GM21367 (cell line): ENCODE data around the gene RASD2.

Experiments used
- ATAC-seq: cut with Tn5 transposase; IDR thresholded peaks from one replicate; pipeline ENCODE4 v1.9.1; 2021; ENCODE audit not compliant: unreplicated experiment

The RASD2 gene

GRCh38 chr22:35539910-35540594 is 579 bp upstream of the RASD2 start:
- ATAC-seq, result no peak

DNA sequence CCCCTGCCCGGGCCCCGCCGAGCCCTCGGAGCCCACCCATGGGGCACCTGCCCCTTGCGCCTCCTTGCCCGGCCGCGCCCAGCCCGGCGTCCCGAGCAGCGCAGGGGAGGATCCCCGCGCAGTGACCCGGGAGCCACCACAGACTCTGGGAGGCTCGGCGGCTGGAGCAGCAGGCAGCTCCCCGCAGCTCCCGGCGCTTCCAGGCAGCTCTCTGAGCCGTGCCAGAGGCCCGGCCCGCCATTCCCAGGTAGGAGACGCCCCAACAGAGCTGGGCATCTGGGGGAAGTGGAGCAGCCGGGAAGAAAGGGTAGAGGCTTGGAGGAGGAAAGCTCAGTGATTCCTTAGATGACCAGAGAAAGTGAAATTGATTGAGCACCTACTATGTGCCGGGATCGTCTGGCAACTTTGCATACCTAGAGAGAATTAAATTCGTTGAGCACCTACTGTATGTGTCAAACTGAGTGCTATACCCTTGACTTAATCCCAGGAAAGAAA is 670 bp downstream of the RASD2 start:
- ATAC-seq, result no peak

DNA sequence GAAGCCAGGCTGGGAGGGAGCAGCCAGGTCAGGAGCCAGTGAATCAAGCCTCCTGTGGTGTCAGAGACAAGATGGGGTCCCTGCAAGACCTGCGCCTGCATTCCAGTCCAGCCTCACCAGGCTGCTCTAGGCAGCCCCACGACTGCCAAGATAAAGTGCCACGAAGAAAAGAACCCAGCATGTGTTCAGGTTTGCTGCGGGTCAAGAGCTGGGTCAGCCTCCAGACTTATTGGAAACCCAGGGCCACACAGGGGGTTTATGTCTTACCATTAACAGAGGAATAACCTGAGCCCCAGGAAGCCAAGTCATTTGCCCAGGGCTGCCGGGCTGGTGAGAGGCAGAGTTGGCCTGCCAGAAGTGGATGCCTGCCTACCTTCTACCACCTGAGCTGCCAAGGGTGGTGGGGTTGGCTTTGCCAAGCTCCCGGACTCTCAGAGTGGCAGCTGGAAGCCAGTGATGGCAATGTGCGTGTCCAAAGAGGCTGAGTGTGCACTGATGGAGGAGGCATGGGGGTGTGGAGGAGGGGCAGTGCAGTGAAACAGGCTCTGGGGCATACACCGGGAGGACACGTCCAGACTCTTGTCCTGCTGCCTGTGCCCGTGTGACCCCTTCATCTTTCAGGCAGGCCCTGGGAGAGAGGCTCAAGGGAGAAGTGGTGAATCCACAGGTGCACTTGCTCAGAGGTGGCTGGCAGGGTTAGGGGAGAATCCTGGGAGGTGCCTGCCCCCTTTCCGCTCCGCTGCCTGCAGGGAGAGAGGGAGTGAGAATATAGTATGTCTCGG is 1.7 kb downstream of the RASD2 start:
- ATAC-seq, result no peak

GRCh38 chr22:35542939-35543516 is 2.4 kb downstream of the RASD2 start:
- no peak for ATAC-seq

GRCh38 chr22:35543702-35544101 is 3.1 kb downstream of the RASD2 start:
- no peak for ATAC-seq

GRCh38 chr22:35544189-35544588 is 3.6 kb downstream of the RASD2 start:
- ATAC-seq, result no peak

- no peak for ATAC-seq
These were observed 4.2 kb downstream of the RASD2 start for GRCh38 chr22:35544827-35545226.

- ATAC-seq, result no peak
These were observed 6.3 kb downstream of the RASD2 start for GRCh38 chr22:35546886-35547285.

DNA sequence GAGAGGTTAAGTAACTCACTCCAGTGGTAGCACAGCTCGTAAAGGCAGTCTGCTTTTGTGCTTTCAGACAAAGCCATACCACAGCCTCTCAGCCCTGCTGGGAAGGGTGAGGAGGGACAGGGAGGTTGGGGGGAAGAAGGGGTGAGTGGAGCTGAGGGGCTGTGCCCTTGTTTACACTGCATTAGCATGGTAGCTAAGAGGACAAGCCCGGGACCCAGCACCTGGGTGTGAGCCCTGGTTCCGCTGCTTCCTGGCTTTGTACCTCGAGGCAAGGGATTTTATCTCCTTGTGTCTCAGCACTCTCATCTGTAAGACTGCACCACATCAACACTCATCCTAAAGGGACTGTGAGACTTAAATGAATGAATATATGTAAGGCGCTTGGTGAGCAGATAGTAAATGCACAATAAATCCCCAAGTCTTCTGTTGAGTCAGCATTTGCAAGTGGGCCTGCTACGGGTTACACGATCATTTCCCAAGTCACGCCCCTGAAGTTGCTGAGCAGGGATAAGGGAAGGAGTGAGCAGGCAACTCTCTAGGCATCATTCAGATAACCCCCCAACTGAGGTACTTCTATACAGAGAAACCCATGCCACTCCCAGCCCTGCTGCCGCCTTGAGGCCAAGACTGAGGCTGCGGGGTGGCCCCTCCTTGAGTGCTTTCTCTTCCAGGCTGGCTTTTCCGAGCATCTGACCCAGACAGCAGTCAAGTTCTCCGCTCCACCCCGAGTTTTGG is 7.5 kb downstream of the RASD2 start:
- ATAC-seq, result no peak

DNA sequence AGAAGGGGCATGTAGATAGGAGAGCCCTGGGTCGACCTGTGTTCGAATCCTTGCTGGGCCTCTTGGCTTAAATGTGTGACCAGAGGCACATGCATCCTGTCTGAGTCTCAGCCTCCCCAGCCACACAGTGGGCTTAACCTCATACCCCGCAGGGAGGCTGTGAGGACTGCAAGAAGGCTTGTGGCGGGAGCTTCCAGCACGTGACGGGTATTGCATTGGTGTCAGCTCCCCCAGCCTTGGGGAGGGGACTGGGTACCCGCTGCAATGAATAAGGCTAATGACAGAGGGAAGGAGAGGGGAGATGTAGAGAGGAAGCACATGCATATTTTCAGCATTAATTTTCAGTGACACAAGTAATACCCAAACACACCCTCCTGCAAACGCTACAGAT is 8.1 kb downstream of the RASD2 start:
- ATAC-seq, result no peak

DNA sequence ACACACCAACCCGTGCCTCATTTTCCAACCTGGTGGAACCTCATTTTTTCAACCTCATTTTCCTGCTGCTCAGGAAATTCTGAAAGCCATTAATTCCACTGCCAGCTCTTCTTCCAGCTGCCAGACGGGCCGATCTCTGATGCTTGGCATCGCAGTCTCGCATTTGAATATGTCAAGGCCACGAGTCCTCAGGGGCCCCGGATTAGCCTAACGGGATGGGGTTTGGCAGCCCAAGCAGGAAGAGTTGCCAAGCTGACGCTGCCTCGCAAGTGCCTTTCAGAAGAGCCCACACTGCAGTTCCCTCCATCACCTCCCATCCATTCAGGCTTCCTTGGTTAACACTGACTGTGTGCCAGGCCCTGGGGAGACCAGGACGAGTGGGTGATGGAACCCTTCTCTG is 8.7 kb downstream of the RASD2 start:
- ATAC-seq, result no peak

GRCh38 chr22:35551549-35552177 is 11.0 kb downstream of the RASD2 start:
- no peak for ATAC-seq

GRCh38 chr22:35552196-35552842 is 11.7 kb downstream of the RASD2 start:
- no peak for ATAC-seq

DNA sequence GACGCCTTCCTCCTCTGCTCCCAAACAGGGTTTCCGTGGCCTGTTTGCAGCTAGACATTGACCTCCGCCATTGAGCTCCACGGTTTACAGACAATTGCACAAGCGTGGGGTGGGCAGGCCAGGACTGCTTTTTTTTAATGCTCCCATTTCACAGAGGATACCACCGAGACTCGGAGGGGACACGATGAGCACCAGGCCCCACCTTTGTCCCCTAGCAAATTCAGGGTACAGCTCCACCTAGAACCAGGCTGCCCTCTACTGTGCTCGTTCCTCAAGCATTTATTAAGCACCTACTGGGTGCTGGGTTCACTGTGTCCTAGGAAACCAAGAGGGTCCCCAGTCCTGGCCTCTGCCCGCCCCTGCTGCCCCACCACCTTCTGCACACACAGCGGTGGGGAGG is 12.2 kb downstream of the RASD2 start:
- no peak for ATAC-seq

GRCh38 chr22:35553341-35553740 is 12.7 kb downstream of the RASD2 start:
- no peak for ATAC-seq

- no peak for ATAC-seq
These were observed 13.7 kb downstream of the RASD2 start for GRCh38 chr22:35554297-35554845.

- ATAC-seq, result no peak
These were observed 14.9 kb downstream of the RASD2 start for GRCh38 chr22:35555483-35555890.

DNA sequence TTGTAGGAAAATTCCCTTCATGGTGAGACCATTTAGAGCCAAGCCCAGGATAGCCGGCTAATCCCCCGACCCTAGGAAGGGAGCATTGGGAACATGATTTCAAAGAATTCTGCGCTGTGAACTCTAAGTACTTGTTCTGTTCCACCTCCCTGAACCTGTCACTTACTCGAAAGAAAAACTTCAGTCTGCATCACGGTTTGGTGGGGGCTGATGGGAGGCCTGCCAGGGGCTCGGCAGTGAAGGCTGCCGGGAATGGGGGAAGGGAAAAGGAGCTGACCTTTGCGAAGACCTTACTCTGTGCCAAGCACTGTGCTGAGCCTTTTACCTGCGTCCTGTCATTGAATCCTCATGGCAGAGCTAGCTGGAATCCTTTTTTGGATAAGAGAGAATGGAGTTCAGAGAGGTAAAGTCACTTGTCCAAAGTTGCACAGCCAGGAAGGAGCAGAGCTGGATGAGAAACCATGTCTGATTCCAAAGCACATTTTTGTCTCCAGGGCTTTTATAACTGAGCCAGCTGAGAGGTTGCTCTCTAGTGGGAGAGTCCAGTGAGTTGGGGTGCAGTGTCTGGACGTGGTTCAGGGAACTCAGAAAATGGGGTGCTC is 15.4 kb downstream of the RASD2 start:
- ATAC-seq, result no peak

GRCh38 chr22:35556666-35557065 is 16.0 kb downstream of the RASD2 start:
- no peak for ATAC-seq

DNA sequence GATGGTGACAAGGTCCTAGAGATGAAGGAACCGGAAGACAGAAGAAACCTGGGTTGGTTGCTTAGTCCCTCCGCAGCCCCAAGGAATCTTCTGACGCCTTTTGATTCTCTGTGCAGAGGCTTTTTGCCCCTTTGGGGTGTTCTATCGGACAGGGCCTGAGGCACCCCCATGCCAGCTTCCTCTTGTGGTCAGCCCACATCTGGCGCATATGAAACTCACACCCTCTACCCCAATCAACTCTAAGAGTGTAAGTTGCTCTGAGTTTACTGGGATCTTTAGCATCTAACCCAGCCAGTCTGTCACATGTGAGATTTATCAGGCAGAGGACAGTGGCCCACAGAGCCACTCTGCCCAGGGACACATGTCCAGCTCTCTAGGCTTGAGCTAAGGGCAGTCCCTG is 17.4 kb downstream of the RASD2 start:
- no peak for ATAC-seq
